ENCODE measurements around the gene AQP12B.

Gene AQP12B

DNA sequence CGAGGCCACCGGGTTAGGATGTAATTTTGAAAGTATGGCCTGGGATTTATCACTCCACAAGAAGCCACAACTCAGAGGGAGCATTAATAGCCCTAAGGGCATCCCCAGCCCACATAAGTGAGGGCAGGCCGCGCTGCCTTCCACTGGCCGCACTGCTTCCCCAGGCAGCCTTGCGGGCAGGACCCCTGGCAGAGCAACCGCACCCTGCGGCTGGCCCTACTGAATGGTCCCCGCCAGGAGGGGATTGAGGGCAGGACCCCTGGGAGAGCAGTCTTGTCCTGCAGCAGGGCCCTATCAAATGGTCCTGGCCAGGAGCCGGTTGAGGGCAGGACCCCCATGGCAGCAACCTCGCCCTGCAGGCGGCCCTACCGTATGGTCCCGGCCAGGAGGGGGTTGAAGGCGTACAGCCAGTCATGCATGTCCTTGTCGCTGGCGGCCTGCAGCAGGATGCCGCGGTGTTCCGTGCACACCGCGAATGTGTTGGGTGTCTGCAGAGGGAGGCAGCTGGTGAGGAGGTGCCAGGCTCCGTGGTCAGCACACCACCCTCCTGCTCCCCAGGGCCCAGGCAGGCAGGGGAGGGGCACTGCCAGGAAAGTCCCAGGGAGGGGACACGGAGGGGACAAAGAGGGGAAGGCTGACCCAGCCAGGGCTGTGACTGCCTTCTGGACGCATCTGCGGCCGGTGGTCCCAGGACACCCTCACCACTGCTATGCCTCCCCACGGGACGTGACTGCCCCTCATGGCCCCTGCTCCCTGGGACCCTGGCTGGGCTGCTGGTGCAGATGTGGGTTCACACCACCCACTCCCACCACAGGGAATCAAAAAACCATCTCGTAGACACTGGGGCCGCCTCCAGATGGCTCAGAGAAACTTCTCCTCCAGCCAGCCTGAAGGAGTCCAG lies 35.2 kb upstream of the AQP12B start:
- no peak for DNase-seq

DNA sequence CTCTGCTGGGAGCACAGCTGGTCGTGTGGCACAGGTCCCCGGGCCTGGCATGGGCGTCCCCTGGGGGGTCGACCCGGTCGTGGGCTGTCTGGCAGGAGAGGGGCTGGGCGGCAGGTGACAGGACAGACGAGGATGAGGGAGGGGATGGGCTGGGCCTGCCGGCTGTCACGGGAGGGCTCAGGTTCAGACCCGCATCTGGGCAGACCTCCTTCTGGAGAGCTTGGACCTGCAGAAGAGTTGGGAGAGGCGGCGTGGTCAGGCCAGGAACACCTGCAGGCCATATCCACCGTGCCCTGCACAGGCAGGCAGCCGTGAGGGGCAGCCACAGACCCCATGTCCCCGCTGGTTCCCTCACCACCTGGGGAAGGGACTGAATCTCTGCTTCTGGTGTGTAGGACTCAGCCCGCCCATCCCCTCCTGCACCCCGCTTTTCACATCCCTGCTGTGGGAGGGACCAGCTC lies 34.5 kb upstream of the AQP12B start:
- DNase-seq: no peak

- no peak for DNase-seq
These were observed 33.6 kb upstream of the AQP12B start for GRCh38 chr2:240716130-240716798.

DNA sequence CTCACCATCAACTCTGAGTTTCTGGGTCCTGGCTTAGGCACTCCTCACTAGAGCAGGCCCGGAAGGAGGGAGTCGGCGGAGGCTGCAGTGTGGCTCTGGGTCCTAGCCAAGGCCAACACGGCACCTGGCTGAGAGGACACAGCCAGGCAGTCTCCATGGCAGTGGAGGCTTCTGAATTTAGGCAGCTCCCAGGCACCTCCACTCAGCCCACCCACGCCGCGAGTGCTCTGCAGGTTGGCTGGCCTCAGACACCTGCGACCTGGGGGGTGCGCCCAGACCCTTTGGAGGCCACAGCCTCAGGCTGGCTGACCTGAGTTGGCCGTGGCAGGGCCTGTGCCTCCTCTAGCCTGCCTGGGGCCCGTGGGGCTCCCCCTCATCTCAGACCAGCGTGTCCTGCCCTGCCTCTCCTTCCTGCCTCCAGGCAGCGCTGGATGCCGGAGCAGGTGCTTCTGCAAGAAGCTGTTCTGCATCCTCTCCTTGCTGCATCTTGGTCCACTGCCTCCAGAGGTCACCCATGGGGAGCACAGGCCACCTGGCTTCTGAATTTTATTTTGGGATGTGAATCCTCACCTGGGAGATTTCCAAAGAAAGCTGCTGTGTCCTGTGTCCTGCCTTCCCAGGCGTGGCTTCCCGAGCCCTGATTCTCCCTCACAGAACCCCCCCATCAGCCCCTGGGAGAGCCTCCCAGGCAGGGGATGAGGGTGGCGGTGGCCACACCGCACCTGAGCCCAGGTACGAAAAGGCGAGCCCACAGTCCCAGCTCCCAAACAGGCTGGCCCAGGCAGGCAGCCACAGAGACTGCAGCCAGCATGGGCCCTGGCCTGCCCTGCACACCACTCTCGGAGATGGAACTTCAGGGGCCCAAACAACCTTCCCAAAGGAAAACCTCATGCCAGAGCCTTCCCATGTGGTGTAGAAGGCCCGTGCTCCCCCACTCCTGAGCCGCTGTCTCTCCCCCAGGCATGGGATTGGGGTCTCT lies 32.4 kb upstream of the AQP12B start:
- no peak for DNase-seq

- no peak for DNase-seq
These were observed 31.5 kb upstream of the AQP12B start for GRCh38 chr2:240713928-240714746.

DNA sequence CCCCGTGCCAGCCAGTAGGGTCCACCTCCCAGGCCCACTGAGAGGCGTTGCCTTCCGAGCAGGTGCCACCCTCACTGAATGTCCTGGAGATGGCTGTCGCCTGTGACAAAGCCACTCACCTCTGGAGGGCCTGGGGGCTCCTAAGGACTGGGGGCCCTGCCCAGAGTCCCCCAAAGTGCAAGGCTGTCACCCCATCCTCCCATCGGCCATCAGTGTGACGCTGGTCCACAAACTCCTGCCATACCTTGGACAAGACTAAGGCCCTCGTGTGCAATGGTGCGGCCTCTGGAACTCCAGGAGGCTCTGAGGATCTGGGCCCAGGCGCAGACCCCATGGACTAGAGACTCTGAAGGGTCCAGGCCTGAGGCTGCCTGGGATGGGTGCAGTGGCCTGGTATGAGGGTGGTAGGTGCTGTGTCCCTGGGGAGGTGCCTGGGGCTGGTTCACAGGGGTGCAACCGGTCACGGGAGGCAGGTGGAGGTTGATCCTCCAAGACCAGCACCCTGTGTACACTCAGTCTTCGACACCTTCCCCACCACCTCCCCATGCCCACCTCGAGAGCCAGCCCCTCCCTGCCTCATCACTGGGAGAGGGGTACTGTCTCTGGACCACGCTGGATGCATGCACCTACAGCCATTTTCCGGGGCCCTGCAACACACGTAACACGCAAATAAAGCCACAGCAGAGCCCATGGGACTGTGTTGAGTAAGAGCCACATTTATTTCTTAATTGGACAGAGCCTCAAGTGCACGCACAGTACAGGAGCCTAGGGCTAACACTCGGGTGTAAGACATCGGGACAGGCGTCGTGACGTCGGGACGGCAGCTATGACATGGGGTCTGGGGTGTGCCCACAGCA lies 30.6 kb upstream of the AQP12B start:
- no peak for DNase-seq

GRCh38 chr2:240712121-240712520 lies 29.4 kb upstream of the AQP12B start:
- no peak for DNase-seq

- DNase-seq: no peak
These were observed 29.0 kb upstream of the AQP12B start for GRCh38 chr2:240711701-240712100.

GRCh38 chr2:240711296-240711695 lies 28.6 kb upstream of the AQP12B start:
- no peak for DNase-seq

- DNase-seq: no peak
These were observed 25.8 kb upstream of the AQP12B start for GRCh38 chr2:240708457-240708856.

DNA sequence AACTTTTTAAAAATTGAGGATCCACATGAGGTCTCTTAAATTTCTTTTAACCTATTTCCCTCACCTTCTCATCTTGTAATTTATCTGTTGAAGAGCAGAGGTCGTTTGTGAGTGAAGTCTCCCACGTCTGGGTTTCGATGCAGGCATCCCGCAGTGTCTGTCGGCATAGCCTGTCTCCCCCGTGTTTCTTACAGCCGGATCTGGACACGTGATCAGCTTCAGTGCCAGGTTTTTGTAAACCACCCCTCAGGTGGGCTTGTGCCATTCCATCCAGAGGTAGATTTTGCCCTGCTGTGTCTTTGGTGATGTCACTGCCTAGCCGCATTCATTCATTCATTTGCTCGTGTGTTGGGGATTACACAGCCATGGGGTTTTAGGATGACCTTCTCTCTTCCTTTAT lies 25.1 kb upstream of the AQP12B start:
- no peak for DNase-seq

- no peak for DNase-seq
These were observed 24.5 kb upstream of the AQP12B start for GRCh38 chr2:240707043-240707756.

- no peak for DNase-seq
These were observed 22.6 kb upstream of the AQP12B start for GRCh38 chr2:240705204-240705791.

GRCh38 chr2:240704651-240705050 lies 22.0 kb upstream of the AQP12B start:
- DNase-seq: no peak

GRCh38 chr2:240703417-240704341 lies 21.0 kb upstream of the AQP12B start:
- no peak for DNase-seq

DNA sequence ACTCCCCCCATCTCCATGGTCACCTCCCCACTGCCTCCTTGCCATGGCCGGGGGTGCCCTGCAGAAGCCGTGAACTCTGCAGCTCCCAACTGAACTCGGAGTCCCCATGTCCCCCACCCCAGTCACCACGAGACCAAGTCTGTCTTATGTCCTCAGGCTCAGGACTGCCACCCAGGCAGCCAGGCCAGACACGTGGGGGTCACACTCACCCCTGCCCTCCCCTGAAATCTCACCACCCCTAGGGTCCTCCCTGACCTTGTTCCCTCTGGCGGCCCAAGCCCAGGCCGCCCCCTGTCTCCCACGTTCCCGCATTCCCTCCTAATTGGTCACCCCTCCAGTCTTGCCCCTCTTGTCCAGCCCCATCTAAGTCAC lies 19.9 kb upstream of the AQP12B start:
- DNase-seq: no peak

DNA sequence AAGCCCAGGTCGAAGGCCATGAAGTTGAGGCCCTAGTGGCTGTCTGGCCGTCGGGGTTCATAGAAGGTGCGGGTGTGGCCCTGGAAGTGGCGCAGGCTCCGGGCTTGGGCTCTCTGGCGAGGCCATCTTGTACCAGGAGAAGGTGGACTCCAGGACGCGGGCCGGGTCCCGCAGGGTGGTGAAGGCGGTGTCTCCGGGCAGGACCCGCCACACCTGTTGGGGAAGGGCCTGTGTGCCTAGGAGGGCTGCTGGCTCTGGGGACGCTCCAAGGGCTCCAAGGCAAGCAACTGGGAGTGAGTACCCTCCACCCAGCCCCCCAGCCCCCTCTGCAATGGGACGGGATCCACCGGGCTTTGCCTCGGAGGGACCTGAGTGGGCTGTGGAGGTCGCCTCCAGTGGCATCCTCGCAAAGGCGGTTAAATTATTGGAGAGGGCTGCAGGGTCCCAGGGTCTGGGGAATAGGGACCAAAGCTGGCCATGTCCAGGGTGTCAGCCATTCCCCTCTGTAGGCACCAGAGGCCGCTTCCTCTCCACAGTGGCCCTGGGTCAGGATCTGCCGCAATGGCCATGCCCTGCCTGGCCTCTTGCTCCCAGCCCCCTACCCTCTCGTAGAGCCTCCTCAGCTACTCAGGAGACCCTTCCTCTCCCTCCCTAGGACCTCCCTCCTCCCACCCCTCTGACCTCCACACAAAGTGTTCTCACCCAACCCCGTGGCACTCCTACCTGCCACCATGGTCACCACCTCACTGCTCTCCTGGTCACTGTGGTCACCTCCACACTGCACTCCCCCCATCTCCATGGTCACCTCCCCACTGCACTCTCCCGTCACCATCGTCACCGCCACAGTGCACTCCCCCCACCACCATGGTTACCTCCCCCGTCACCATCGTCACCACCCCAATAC lies 19.3 kb upstream of the AQP12B start:
- no peak for DNase-seq

Measured in MV-4-11 (cell line).